NT2/D1 (cell line): ENCODE measurements around the gene RGS3.

Experiments used
- DNase-seq: peaks from one replicate; pipeline ENCODE4 v3.0.0-alpha.2; 2011; ENCODE audit warnings: low read depth, low spot score
- H3K27me3 ChIP-seq: 2 replicates; pipeline ENCODE4 v1.6.0; 2011; ENCODE audit warnings: mild to moderate bottlenecking; ENCODE audit not compliant: insufficient read length, insufficient read depth
- H3K36me3 ChIP-seq: 2 replicates; pipeline ENCODE4 v1.6.1; 2011; ENCODE audit warnings: mild to moderate bottlenecking, low read length, mixed read lengths; ENCODE audit not compliant: insufficient read depth, insufficient read length
- H3K4me1 ChIP-seq: 2 replicates; pipeline ENCODE4 v1.5.1; 2011; ENCODE audit not compliant: insufficient read depth, insufficient read length
- H3K4me3 ChIP-seq: 2 replicates; pipeline ENCODE4 v1.5.1; 2011; ENCODE audit warnings: low read depth; ENCODE audit not compliant: insufficient read length
- H3K9ac ChIP-seq: 2 replicates; pipeline ENCODE4 v1.6.0; 2011; ENCODE audit warnings: low read depth; ENCODE audit not compliant: insufficient read length
- H3K9me3 ChIP-seq: 2 replicates; pipeline ENCODE4 v1.5.1; 2011; ENCODE audit warnings: mild to moderate bottlenecking, low read length; ENCODE audit not compliant: insufficient read depth
- SUZ12 ChIP-seq: IDR thresholded peaks from 2 replicates; pipeline ENCODE4 v1.6.1; 2011; ENCODE audit not compliant: insufficient read length, insufficient read depth; ENCODE audit errors: extremely low read depth
- YY1 ChIP-seq: IDR thresholded peaks from 2 replicates; pipeline ENCODE4 v1.6.1; 2011; ENCODE audit not compliant: insufficient read length, insufficient read depth
- ZNF274 ChIP-seq: IDR thresholded peaks from 2 replicates; pipeline ENCODE4 v1.6.1; 2011; ENCODE audit warnings: mild to moderate bottlenecking, low read depth, low read length

Gene RGS3

GRCh38 chr9:113593682-113594281 is 130.3 kb downstream of the RGS3 start:
- no peaks in the 10 kb centered on the region for H3K9me3 ChIP-seq
- peaks cover 43% of the 10 kb centered on the region for H3K36me3 ChIP-seq
- H3K27me3 ChIP-seq = no peaks in the 10 kb centered on the region
- peaks cover 24% of the 10 kb centered on the region for H3K4me1 ChIP-seq
- no peak for TF ChIP-seq SUZ12
- no peak for TF ChIP-seq YY1
- no peak for TF ChIP-seq ZNF274
- DNase-seq = peak; percentile 95
- H3K4me3 ChIP-seq = peak overlapping the region; percentile 80
- peak overlapping the region; percentile 92 for H3K9ac ChIP-seq

- TF ChIP-seq ZNF274 = no peak
- TF ChIP-seq SUZ12 = no peak
- no peak for TF ChIP-seq YY1
- no peak for DNase-seq
- H3K4me1 ChIP-seq = peaks cover 27% of the 10 kb centered on the region
- H3K9ac ChIP-seq = peak overlapping the region; percentile 92
- no peaks in the 10 kb centered on the region for H3K27me3 ChIP-seq
- H3K9me3 ChIP-seq = no peaks in the 10 kb centered on the region
- H3K4me3 ChIP-seq = peak overlapping the region; percentile 80
- peaks cover 43% of the 10 kb centered on the region for H3K36me3 ChIP-seq
Measured at GRCh38 chr9:113594484-113595299, 131.2 kb downstream of the RGS3 start.

- peaks cover 32% of the 10 kb centered on the region for H3K4me1 ChIP-seq
- no peak overlapping the region for H3K4me3 ChIP-seq
- H3K36me3 ChIP-seq = peaks cover 43% of the 10 kb centered on the region
- H3K9ac ChIP-seq = no peak overlapping the region
- no peaks in the 10 kb centered on the region for H3K9me3 ChIP-seq
- TF ChIP-seq SUZ12 (no peak), ZNF274 (no peak), YY1 (no peak)
- no peaks in the 10 kb centered on the region for H3K27me3 ChIP-seq
- DNase-seq = no peak
Measured at GRCh38 chr9:113596616-113597320, 133.2 kb downstream of the RGS3 start.

GRCh38 chr9:113597390-113598241 is 134.1 kb downstream of the RGS3 start:
- Histone ChIP-seq H3K4me1 (peaks cover 36% of the 10 kb centered on the region), H3K9me3 (no peaks in the 10 kb centered on the region), H3K36me3 (peaks cover 43% of the 10 kb centered on the region), H3K9ac (no peak overlapping the region), H3K27me3 (no peaks in the 10 kb centered on the region), H3K4me3 (no peak overlapping the region)
- no peak for TF ChIP-seq SUZ12
- no peak for DNase-seq

- DNase-seq = no peak
- no peaks in the 10 kb centered on the region for H3K27me3 ChIP-seq
- peaks cover 40% of the 10 kb centered on the region for H3K4me1 ChIP-seq
- no peak overlapping the region for H3K9ac ChIP-seq
- peaks cover 43% of the 10 kb centered on the region for H3K36me3 ChIP-seq
- TF ChIP-seq YY1 (no peak), SUZ12 (no peak), ZNF274 (no peak)
- no peak overlapping the region for H3K4me3 ChIP-seq
- no peaks in the 10 kb centered on the region for H3K9me3 ChIP-seq
Measured at GRCh38 chr9:113598451-113598850, 134.9 kb downstream of the RGS3 start.

- DNase-seq = no peak
- Histone ChIP-seq H3K4me3 (no peak overlapping the region), H3K27me3 (no peaks in the 10 kb centered on the region), H3K9me3 (no peaks in the 10 kb centered on the region), H3K36me3 (peaks cover 43% of the 10 kb centered on the region), H3K9ac (no peak overlapping the region), H3K4me1 (peaks cover 42% of the 10 kb centered on the region)
- no peak for TF ChIP-seq ZNF274
- TF ChIP-seq YY1 = no peak
- no peak for TF ChIP-seq SUZ12
Measured at GRCh38 chr9:113598883-113599282, 135.4 kb downstream of the RGS3 start.

GRCh38 chr9:113599646-113600022 is 136.1 kb downstream of the RGS3 start:
- TF ChIP-seq SUZ12 (no peak), YY1 (no peak), ZNF274 (no peak)
- Histone ChIP-seq H3K36me3 (peaks cover 41% of the 10 kb centered on the region), H3K4me3 (no peak overlapping the region), H3K27me3 (no peaks in the 10 kb centered on the region), H3K9ac (no peak overlapping the region), H3K4me1 (peaks cover 41% of the 10 kb centered on the region), H3K9me3 (no peaks in the 10 kb centered on the region)
- no peak for DNase-seq
